Left lung (tissue), 10 donors: ENCODE measurements around the gene ILF3. TPM values are rescaled to one million over a fixed set of nuclear protein-coding genes. Genes with fewer than 3 reads are reported as not detected.
"Not testable (repeated sequence)": the region's sequence is repeated elsewhere in the genome, so short reads cannot be mapped to it uniquely, and the experiment has no call there.

Source experiments
- ATAC-seq: fragments of 200-7000 bp; cut with Tn5 transposase; one replicate; pipeline ENCODE4 v1.9.1; 2020; ENCODE audit warnings: moderate library complexity
- DNase-seq, 4 donors: peaks; one replicate each; pipeline ENCODE4 v3.0.0-alpha.2; 2013 to 2020
- H3K27ac ChIP-seq, 2 donors: fragments of 200-600 bp; sonication (generic) in 1 of 2; one replicate each; pipeline versions ENCODE4 v1.5.0 to v1.8.0; 2020 to 2021
- H3K27me3 ChIP-seq, 2 donors: fragments of 200-600 bp; sonication (generic) in 1 of 2; one replicate each; pipeline versions ENCODE4 v1.5.0 to v1.8.0; 2020 to 2021
- H3K36me3 ChIP-seq, 2 donors: fragments of 200-600 bp; sonication (generic) in 1 of 2; one replicate each; pipeline versions ENCODE4 v1.5.0 to v1.8.0; 2020 to 2021
- H3K4me1 ChIP-seq, 2 donors: fragments of 200-600 bp; one replicate each; pipeline ENCODE4 v1.8.0; 2021
- H3K4me3 ChIP-seq, 2 donors: fragments of 200-600 bp; sonication (generic) in 1 of 2; one replicate each; pipeline versions ENCODE4 v1.5.0 to v1.8.0; 2020 to 2021; ENCODE audit warnings: mild to moderate bottlenecking in 1 of 2
- H3K9me3 ChIP-seq, 2 donors: fragments of 200-600 bp; sonication (generic) in 1 of 2; one replicate each; pipeline versions ENCODE4 v1.5.0 to v1.8.0; 2020 to 2021
- intact Hi-C, 2 donors: fragments of 100-400 bp; cut with DNase I; formaldehyde crosslinking; loops; one replicate each; pipeline versions ENCODE4 v1.11.2 to v1.14.2; 2022
- polyA plus RNA-seq, 6 donors: library from polyadenylated mRNA; unstranded; fragments of 120-200 nt; gene quantifications; one replicate each; pipeline ENCODE4 v1.2.1, GENCODE V29; 2013; ENCODE audit not compliant: insufficient read length in 6 of 6
- total RNA-seq, 2 donors: library from RNA; stranded (reverse); fragmentation: NEBNext Ultra II Directional; extraction: Animal tissue kit (Norgen Biotek cat#: 25700); gene quantifications; one replicate each; pipeline ENCODE4 v1.2.1, GENCODE V29; 2021
- TF ChIP-seq, protein P1 (sequence below), 2 donors: fragments of 200-600 bp; sonication (generic) in 1 of 2; IDR thresholded peaks; one replicate each; pipeline versions ENCODE4 v1.5.0 to v1.8.0; 2021; ENCODE audit warnings: antibody characterized with exemption in 2 of 2
- donor health status: DM: no; HTN: yes; CAD: no.
- donor health status: DM: no; HTN: no; CAD: no.

The ILF3 gene
- total and polyA plus RNA-seq, 8 donors = 161 to 357 (median 298) TPM

DNA sequence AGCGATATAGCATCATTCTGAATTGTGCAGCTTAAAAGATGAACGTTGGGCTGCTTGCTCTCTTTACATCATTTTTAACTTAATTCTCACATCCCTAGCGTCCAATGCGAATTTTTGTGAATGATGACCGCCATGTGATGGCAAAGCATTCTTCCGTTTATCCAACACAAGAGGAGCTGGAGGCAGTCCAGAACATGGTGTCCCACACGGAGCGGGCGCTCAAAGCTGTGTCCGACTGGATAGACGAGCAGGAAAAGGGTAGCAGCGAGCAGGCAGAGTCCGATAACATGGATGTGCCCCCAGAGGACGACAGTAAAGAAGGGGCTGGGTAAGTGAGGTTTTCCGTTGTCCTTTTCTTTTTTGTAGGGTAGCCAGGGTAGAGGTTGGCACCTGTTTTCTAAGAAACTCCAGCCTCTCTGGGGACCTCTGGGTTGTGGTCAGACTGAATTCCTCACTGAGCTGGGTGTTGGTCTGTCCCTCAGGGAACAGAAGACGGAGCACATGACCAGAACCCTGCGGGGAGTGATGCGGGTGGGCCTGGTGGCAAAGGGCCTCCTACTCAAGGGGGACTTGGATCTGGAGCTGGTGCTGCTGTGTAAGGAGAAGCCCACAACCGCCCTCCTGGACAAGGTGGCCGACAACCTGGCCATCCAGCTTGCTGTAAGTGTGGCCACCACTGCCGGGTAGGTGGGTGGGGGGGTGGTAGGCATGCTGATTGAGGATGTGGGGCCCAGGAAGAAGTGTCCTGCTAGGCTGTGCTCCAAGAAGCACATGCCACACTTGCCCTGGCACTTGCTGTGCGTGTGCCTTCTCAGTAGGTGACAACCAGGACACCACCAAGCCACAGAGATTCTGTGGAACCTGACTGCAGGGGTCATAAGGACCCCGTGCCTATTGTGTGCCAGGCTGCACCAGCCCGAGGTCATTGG, 17.0 kb downstream of the ILF3 start:
- peaks cover 0 to 68% of the 10 kb centered on the region in 2 donors for H3K36me3 ChIP-seq
- intact Hi-C loops = no loop called here

DNA sequence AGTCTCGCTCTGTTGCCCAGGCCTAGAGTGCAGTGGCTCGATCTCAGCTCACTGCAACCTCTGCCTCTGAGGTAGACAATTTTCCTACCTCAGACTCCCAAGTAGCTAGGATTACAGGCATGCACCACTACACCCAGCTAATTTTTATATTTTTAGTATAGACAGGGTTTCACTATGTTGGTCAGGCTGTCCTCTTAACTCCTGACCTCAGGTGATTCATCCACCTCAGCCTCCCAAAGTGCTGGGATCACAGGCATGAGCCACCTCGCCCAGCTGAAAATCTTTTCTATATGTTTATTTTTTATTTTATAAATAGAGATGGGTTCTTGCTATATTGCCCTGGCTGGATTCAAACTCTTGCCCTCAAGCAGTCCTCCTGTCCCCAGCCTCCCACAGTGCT, 17.8 kb downstream of the ILF3 start:
- intact Hi-C loops, H3K27me3 ChIP-seq, H3K4me3 ChIP-seq, H3K9me3 ChIP-seq, H3K27ac ChIP-seq: not testable (repeated sequence)
- ATAC-seq (peak; percentile 37), DNase-seq (peak in 1 of 4 donors; percentile 0)
- Histone ChIP-seq H3K4me1 (peaks cover 0 to 46% of the 10 kb centered on the region in 2 donors), H3K36me3 (peaks cover 0 to 67% of the 10 kb centered on the region in 2 donors)

More for the DNA sequence above, 17.0 kb downstream of the ILF3 start:
- no peaks in the 10 kb centered on the region for H3K27me3 ChIP-seq
- no peak for ATAC-seq
- no peaks in the 10 kb centered on the region for H3K9me3 ChIP-seq
- peak in 1 of 4 donors; percentile 43 for DNase-seq
- no peak overlapping the region for H3K27ac ChIP-seq
- H3K4me3 ChIP-seq = no peak overlapping the region
- peaks cover 0 to 54% of the 10 kb centered on the region in 2 donors for H3K4me1 ChIP-seq
- TF ChIP-seq, protein P1, sequence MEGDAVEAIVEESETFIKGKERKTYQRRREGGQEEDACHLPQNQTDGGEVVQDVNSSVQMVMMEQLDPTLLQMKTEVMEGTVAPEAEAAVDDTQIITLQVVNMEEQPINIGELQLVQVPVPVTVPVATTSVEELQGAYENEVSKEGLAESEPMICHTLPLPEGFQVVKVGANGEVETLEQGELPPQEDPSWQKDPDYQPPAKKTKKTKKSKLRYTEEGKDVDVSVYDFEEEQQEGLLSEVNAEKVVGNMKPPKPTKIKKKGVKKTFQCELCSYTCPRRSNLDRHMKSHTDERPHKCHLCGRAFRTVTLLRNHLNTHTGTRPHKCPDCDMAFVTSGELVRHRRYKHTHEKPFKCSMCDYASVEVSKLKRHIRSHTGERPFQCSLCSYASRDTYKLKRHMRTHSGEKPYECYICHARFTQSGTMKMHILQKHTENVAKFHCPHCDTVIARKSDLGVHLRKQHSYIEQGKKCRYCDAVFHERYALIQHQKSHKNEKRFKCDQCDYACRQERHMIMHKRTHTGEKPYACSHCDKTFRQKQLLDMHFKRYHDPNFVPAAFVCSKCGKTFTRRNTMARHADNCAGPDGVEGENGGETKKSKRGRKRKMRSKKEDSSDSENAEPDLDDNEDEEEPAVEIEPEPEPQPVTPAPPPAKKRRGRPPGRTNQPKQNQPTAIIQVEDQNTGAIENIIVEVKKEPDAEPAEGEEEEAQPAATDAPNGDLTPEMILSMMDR (IDR thresholded peaks at IDR 0.05) = no peak

DNA sequence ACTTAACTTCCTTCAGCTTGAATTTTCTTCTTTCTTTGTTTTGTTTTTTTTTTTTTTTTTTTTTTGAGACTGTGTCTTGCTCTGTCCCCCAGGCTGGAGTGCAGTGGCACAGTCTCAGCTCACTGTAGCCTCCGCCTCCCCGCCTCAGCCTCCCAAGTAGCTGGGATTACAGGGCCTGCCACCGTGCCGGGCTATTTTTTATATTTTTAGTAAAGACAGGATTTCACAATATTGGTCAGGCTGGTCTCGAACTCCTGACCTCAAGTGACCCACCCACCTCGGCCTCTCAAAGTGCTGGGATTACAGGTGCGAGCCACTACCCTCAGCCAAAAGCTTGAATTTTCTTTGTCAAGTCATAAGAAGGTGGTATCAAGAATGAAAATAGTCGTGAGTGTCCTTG, 21.1 kb downstream of the ILF3 start:
- ATAC-seq, H3K27ac ChIP-seq, H3K4me3 ChIP-seq, H3K9me3 ChIP-seq, intact Hi-C loops, H3K27me3 ChIP-seq: not testable (repeated sequence)
- Histone ChIP-seq H3K36me3 (peaks cover 0 to 96% of the 10 kb centered on the region in 2 donors), H3K4me1 (peaks cover 0 to 22% of the 10 kb centered on the region in 2 donors)
- peak in 1 of 4 donors; percentile 9 for DNase-seq

DNA sequence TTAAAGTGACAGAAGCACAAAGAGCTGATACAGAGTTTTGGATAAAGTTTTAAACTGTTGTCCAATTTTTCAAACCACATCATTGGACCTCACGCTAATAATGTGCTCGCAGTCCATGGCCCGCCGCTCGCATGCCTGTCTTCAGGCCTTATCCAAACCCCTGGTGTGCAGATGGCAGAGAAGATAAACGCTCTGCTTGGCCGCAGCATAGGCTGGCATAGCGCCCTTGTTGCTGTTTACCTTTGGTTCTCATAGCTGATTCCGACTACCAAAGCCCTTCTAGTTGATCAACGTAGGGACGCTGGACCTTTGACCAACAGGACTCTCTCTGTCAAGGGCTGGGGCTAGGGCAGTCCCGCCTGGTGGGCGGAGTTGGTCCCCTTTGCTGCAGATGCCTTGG, 23.6 kb downstream of the ILF3 start:
- ATAC-seq = no peak
- peaks cover 0 to 98% of the 10 kb centered on the region in 2 donors for H3K36me3 ChIP-seq

DNA sequence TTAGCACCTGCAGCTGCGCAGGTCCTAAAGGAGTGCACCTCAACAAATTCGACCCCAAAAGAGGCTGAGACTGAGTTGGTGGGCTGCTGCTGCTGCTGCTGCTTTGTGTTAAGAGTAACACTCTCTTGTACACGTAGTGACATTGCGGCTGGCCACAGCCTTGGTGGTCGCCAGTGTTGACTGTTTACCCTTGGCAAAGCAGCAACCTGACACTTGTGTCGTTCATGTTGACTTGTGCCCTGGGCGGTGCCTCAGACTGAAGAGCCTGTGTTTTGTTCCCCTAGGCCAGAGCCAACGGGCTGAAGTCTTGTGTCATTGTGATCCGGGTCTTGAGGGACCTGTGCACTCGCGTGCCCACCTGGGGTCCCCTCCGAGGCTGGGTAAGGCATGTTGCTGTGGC, 24.7 kb downstream of the ILF3 start:
- TF ChIP-seq, protein P1 (IDR thresholded peaks at IDR 0.05) = no peak
- Histone ChIP-seq H3K4me1 (no peaks in the 10 kb centered on the region), H3K36me3 (peaks cover 0 to 98% of the 10 kb centered on the region in 2 donors), H3K27me3 (no peaks in the 10 kb centered on the region), H3K9me3 (no peaks in the 10 kb centered on the region), H3K4me3 (no peak overlapping the region), H3K27ac (no peak overlapping the region)
- DNase-seq (peak in 1 of 4 donors; percentile 49), ATAC-seq (no peak)
- intact Hi-C loops = no loop called here

More for the DNA sequence above, 23.6 kb downstream of the ILF3 start:
- TF ChIP-seq, protein P1 (IDR thresholded peaks at IDR 0.05) = no peak
- no peaks in the 10 kb centered on the region for H3K9me3 ChIP-seq
- peak in 1 of 4 donors; percentile 37 for DNase-seq
- no peak overlapping the region for H3K27ac ChIP-seq
- H3K27me3 ChIP-seq = no peaks in the 10 kb centered on the region
- intact Hi-C loops = no loop called here
- peaks cover 0 to 4% of the 10 kb centered on the region in 2 donors for H3K4me1 ChIP-seq
- no peak overlapping the region for H3K4me3 ChIP-seq

DNA sequence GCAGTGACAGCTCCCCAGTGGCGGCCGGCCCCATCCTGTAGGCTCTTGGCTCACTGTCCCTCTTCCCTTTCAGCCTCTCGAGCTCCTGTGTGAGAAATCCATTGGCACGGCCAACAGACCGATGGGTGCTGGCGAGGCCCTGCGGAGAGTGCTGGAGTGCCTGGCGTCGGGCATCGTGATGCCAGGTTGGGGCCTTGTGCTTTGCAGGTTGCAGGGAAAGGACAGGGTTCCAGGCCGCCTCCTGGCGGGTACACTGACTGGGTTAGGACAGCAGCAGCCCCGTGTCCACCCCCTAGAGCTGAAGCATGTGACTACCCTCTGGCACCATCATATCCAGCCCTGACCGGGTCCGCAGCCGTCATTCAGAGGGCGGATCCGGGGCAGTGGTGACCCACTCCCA, 25.6 kb downstream of the ILF3 start:
- Histone ChIP-seq H3K4me3 (no peak overlapping the region), H3K27me3 (no peaks in the 10 kb centered on the region), H3K9me3 (no peaks in the 10 kb centered on the region), H3K4me1 (no peaks in the 10 kb centered on the region), H3K27ac (no peak overlapping the region), H3K36me3 (peaks cover 0 to 98% of the 10 kb centered on the region in 2 donors)
- ATAC-seq = no peak
- TF ChIP-seq, protein P1 (IDR thresholded peaks at IDR 0.05) = no peak
- intact Hi-C loops = no loop called here
- DNase-seq = peak in 1 of 4 donors; percentile 47
